Calu3 (cell line): Measurements from ENCODE around the gene BRSK1. TPM values are rescaled to one million over a fixed set of nuclear protein-coding genes. Genes with fewer than 3 reads are reported as not detected.

Experiments used
- BruUV-seq: library from RNA; stranded (reverse); fragments of 400-500 nt; replicated peaks from 2 replicates; lab custom pipeline; 2021; lab: Mats Ljungman, UMichigan
- CTCF ChIA-PET: fragments of 300-600 bp; sonication (Branson Sonifier 250); formaldehyde crosslinking; loops from one replicate; lab custom pipeline; 2022; ENCODE audit warnings: antibody characterized with exemption; lab: Charles Lee
- DNase-seq: peaks from one replicate; pipeline ENCODE4 v3.0.0; 2022
- H3K27ac Mint-ChIP-seq: one replicate; pipeline ENCODE4 v1.8.0; 2022; ENCODE audit warnings: mixed read lengths; ENCODE audit not compliant: unreplicated experiment
- H3K27me3 Mint-ChIP-seq: one replicate; pipeline ENCODE4 v1.8.0; 2022; ENCODE audit warnings: mixed read lengths; ENCODE audit not compliant: unreplicated experiment
- H3K36me3 Mint-ChIP-seq: one replicate; pipeline ENCODE4 v1.8.0; 2022; ENCODE audit warnings: mild to moderate bottlenecking, moderate library complexity, mixed read lengths; ENCODE audit not compliant: insufficient read depth, unreplicated experiment
- H3K4me1 Mint-ChIP-seq: one replicate; pipeline ENCODE4 v1.8.0; 2022; ENCODE audit warnings: mild to moderate bottlenecking, low read depth, mixed read lengths; ENCODE audit not compliant: unreplicated experiment
- H3K4me3 Mint-ChIP-seq: one replicate; pipeline ENCODE4 v1.8.0; 2022; ENCODE audit warnings: mild to moderate bottlenecking, low read depth, moderate library complexity, mixed read lengths; ENCODE audit not compliant: unreplicated experiment
- H3K9me3 Mint-ChIP-seq: one replicate; pipeline ENCODE4 v1.8.0; 2022; ENCODE audit warnings: low read depth, mixed read lengths; ENCODE audit not compliant: unreplicated experiment
- intact Hi-C: fragments of 100-400 bp; cut with micrococcal nuclease; formaldehyde crosslinking; loops from one replicate; pipeline ENCODE4 v1.10.0; 2022; ENCODE audit not compliant: unreplicated experiment
- total RNA-seq: library from RNA; stranded (reverse); gene quantifications from 2 replicates; pipeline ENCODE4 v1.2.3, GENCODE V29; 2022
- TF ChIP-seq, protein P1 (sequence below): fragments of 200-600 bp; IDR thresholded peaks from one replicate; pipeline ENCODE4 v1.8.0; 2022; ENCODE audit warnings: antibody characterized with exemption; ENCODE audit not compliant: unreplicated experiment

BRSK1 gene
- total RNA-seq, 1 experiment from 2014 or later = 3.8 TPM

DNA sequence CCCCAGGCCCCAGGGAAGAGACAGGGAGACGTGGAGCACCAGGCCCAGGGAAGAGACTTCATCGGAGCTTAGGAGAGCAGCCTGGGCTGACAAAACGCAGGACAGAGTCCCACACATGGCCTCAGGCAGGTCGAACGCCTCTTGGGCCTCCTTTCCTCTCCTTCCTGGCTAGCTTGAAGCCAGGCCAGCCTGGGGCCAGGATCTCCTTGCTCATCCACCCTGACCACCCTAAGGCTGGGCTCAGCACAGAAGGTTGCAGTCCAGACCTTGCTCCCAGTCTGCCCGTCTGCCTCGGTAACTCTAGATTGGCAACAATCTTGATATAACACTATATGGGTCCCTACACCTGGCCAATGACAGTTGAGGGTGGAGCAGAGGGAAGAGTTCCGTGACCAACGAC, 35.1 kb upstream of the BRSK1 start:
- Mint-ChIP-seq H3K36me3 (peaks cover 40% of the 10 kb centered on the region), H3K4me1 (peaks cover 39% of the 10 kb centered on the region), H3K9me3 (no peaks in the 10 kb centered on the region), H3K4me3 (no peak overlapping the region), H3K27ac (peak overlapping the region; percentile 33), H3K27me3 (no peaks in the 10 kb centered on the region)
- no TSS peak for BruUV-seq
- CTCF ChIA-PET = no interaction called here
- TF ChIP-seq, protein P1, sequence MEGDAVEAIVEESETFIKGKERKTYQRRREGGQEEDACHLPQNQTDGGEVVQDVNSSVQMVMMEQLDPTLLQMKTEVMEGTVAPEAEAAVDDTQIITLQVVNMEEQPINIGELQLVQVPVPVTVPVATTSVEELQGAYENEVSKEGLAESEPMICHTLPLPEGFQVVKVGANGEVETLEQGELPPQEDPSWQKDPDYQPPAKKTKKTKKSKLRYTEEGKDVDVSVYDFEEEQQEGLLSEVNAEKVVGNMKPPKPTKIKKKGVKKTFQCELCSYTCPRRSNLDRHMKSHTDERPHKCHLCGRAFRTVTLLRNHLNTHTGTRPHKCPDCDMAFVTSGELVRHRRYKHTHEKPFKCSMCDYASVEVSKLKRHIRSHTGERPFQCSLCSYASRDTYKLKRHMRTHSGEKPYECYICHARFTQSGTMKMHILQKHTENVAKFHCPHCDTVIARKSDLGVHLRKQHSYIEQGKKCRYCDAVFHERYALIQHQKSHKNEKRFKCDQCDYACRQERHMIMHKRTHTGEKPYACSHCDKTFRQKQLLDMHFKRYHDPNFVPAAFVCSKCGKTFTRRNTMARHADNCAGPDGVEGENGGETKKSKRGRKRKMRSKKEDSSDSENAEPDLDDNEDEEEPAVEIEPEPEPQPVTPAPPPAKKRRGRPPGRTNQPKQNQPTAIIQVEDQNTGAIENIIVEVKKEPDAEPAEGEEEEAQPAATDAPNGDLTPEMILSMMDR = no peak
- no peak for DNase-seq
- intact Hi-C loops = no loop called here

DNA sequence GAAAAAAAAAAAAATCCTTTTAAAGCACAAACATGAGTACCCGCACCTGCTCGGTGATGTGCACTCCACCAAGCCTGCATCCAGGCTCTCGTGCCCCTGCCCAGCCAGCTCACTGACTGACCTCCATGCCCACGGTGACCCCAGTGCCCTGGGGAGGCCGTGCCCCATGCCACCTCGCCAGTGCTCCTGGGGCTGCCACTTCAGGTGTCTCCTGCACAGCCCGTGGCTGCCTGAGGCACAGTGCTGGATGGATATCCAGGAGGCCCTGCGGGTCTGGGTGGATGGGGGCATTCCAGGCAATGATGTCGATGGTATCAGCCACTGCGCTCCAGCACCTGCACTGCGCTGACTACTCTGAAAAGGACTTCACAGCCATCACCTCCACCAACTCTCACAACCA, 34.0 kb upstream of the BRSK1 start:
- H3K4me3 Mint-ChIP-seq = no peak overlapping the region
- H3K27me3 Mint-ChIP-seq = no peaks in the 10 kb centered on the region
- DNase-seq = no peak
- no peaks in the 10 kb centered on the region for H3K9me3 Mint-ChIP-seq
- CTCF ChIA-PET = interaction anchor here (1.8 kb wide), 1 partner anchor 109 kb away, joined by 4 read pairs; no protein-coding TSS in a partner anchor
- intact Hi-C loops = loop anchor here (10.0 kb wide), 1 partner anchor 75 kb away; no protein-coding TSS in a partner anchor
- no peak overlapping the region for H3K27ac Mint-ChIP-seq
- peaks cover 29% of the 10 kb centered on the region for H3K36me3 Mint-ChIP-seq
- H3K4me1 Mint-ChIP-seq = peaks cover 47% of the 10 kb centered on the region
- BruUV-seq = no TSS peak
- TF ChIP-seq, protein P1 = no peak

DNA sequence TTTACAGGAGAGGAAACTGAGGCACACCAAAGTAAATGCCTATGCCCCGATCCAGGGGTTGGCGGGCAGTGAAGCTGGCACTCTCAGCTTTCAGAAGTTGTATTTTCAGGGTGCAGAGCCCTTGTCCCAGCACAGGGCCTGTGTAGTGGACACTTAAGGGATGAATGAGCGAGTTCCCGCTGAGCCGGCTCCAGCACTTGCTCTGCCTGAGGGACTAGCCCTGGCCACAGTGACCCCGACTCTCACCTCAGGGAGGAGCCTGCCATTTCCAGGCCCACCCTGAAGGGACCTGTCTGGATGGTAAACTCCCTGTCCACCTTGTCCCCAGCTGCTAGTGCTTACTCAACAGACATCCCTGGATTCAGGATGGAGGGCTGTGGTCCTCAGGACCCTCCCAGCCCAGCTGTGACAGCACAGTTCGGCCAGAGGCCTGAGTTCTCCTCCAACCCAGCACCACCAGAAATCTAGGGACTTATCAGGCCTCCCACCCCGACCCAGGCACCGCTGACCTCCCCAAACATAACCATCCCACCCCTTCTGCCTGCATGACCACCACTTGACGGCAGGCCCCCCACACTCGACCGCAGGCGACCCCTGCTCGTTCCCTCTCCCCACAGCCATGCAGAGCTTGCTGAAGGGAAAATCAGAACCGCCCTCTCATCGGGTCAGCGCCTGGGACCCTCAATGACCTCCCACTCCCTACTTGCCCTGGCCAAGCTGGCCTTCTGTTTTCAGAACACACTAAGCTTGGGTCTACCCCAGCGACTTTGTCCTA, 33.3 kb upstream of the BRSK1 start:
- intact Hi-C loops = loop anchor here (10.0 kb wide), 1 partner anchor 76 kb away; no protein-coding TSS in a partner anchor
- Mint-ChIP-seq H3K4me3 (no peak overlapping the region), H3K36me3 (peaks cover 24% of the 10 kb centered on the region), H3K27me3 (no peaks in the 10 kb centered on the region), H3K4me1 (peaks cover 49% of the 10 kb centered on the region), H3K27ac (no peak overlapping the region), H3K9me3 (no peaks in the 10 kb centered on the region)
- no peak for DNase-seq
- no TSS peak for BruUV-seq
- CTCF ChIA-PET = interaction anchor here (1.8 kb wide), 1 partner anchor 109 kb away, joined by 4 read pairs; no protein-coding TSS in a partner anchor
- TF ChIP-seq, protein P1 = no peak

DNA sequence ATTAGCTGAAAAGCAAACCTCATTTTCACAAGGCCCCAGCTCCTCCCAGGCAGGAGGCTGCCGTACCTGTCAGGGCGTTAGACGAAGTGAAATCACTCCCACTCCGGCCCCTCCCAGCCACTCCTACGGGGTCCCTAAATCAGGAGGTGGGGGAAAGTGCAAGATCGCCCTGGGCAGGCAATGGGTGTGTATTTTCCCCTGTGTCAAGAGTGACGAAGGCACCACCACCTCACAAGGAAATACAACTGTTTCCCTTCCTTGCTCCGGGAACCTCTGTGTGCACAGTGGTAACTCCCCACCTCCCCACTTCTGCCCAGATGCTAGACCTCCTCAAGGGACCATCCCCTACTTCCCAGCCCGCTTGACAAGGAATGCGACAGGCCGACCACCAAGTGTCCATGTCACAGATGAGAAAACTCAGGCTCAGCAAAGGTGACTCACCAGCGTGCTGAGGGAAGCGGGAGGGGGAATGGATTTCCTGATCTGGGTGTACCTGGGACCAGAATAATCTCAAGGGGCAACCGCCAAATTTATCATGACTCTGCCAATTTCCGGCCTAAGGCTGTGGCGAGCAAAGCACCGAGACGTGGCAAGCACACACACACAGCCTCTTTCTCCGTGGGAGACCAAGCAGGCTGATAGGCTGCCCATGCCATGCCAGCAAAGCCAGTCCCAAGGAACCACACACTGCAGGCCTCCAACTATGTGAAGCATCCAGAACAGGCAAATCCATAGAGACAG, 32.3 kb upstream of the BRSK1 start:
- BruUV-seq = no TSS peak
- TF ChIP-seq, protein P1 = no peak
- H3K27me3 Mint-ChIP-seq = no peaks in the 10 kb centered on the region
- DNase-seq = peak; percentile 56
- intact Hi-C loops = loop anchor here (10.0 kb wide), 1 partner anchor 77 kb away; no protein-coding TSS in a partner anchor
- peaks cover 35% of the 10 kb centered on the region for H3K36me3 Mint-ChIP-seq
- H3K27ac Mint-ChIP-seq = peak overlapping the region; percentile 61
- no peak overlapping the region for H3K4me3 Mint-ChIP-seq
- H3K9me3 Mint-ChIP-seq = no peaks in the 10 kb centered on the region
- H3K4me1 Mint-ChIP-seq = peaks cover 59% of the 10 kb centered on the region
- CTCF ChIA-PET = interaction anchor here (1.8 kb wide), 1 partner anchor 110 kb away, joined by 4 read pairs; no protein-coding TSS in a partner anchor
